ENCODE data around the gene MX2. TPM values are rescaled to one million over a fixed set of nuclear protein-coding genes. Genes with fewer than 3 reads are reported as not detected.

Gene MX2
- polyA plus RNA-seq, 2 donors = 4.2 to 5.7 TPM

GRCh38 chr21:41369920-41370839, 8.4 kb downstream of the MX2 start:
- H3K9me3 ChIP-seq (ENCODE audit: control insufficient read depth in 2 of 2, insufficient read depth in 1 of 2, low read depth in 1 of 2, low read length in 1 of 2) = no peaks in the 10 kb centered on the region
- peak overlapping the region in 1 of 2 donors; percentile 9 for H3K4me3 ChIP-seq (ENCODE audit: low read depth in 1 of 2, low read length in 2 of 2)
- no peaks in the 10 kb centered on the region for H3K36me3 ChIP-seq (ENCODE audit: control insufficient read depth in 2 of 2, insufficient read depth in 2 of 2, low read length in 1 of 2)
- 74 to 76% methylated on average over 30 of the region's 30 CpGs for WGBS, 2 donors
- H3K4me1 ChIP-seq (ENCODE audit: control insufficient read depth in 2 of 2, insufficient read depth in 2 of 2, low read length in 1 of 2) = peaks cover 0 to 9% of the 10 kb centered on the region in 2 donors
- H3K27me3 ChIP-seq (ENCODE audit: control insufficient read depth in 1 of 2, insufficient read depth in 2 of 2, low read length in 2 of 2) = no peaks in the 10 kb centered on the region
- no peak overlapping the region for H3K27ac ChIP-seq (ENCODE audit: low read depth in 2 of 2, low read length in 1 of 2)

- H3K27ac ChIP-seq (ENCODE audit: low read depth in 2 of 2, low read length in 1 of 2) = no peak overlapping the region
- no peaks in the 10 kb centered on the region for H3K36me3 ChIP-seq (ENCODE audit: control insufficient read depth in 2 of 2, insufficient read depth in 2 of 2, low read length in 1 of 2)
- H3K9me3 ChIP-seq (ENCODE audit: control insufficient read depth in 2 of 2, insufficient read depth in 1 of 2, low read depth in 1 of 2, low read length in 1 of 2) = no peaks in the 10 kb centered on the region
- H3K27me3 ChIP-seq (ENCODE audit: control insufficient read depth in 1 of 2, insufficient read depth in 2 of 2, low read length in 2 of 2) = no peaks in the 10 kb centered on the region
- H3K4me1 ChIP-seq (ENCODE audit: control insufficient read depth in 2 of 2, insufficient read depth in 2 of 2, low read length in 1 of 2) = peaks cover 0 to 13% of the 10 kb centered on the region in 2 donors
- H3K4me3 ChIP-seq (ENCODE audit: low read depth in 1 of 2, low read length in 2 of 2) = no peak overlapping the region
- WGBS, 2 donors = 73 to 82% methylated on average over 12 of the region's 12 CpGs
Measured at GRCh38 chr21:41370840-41371684, 9.2 kb downstream of the MX2 start.

GRCh38 chr21:41371685-41372030, 9.8 kb downstream of the MX2 start:
- WGBS, 2 donors = 86 to 90% methylated on average over 7 of the region's 7 CpGs
- H3K36me3 ChIP-seq (ENCODE audit: control insufficient read depth in 2 of 2, insufficient read depth in 2 of 2, low read length in 1 of 2) = no peaks in the 10 kb centered on the region

GRCh38 chr21:41373253-41373652, 11.4 kb downstream of the MX2 start:
- Histone ChIP-seq H3K9me3 (ENCODE audit: control insufficient read depth in 2 of 2, insufficient read depth in 1 of 2, low read depth in 1 of 2, low read length in 1 of 2) (no peaks in the 10 kb centered on the region), H3K27ac (ENCODE audit: low read depth in 2 of 2, low read length in 1 of 2) (no peak overlapping the region), H3K4me1 (ENCODE audit: control insufficient read depth in 2 of 2, insufficient read depth in 2 of 2, low read length in 1 of 2) (peaks cover 4 to 21% of the 10 kb centered on the region in 2 donors), H3K4me3 (ENCODE audit: low read depth in 1 of 2, low read length in 2 of 2) (no peak overlapping the region), H3K27me3 (ENCODE audit: control insufficient read depth in 1 of 2, insufficient read depth in 2 of 2, low read length in 2 of 2) (no peaks in the 10 kb centered on the region), H3K36me3 (ENCODE audit: control insufficient read depth in 2 of 2, insufficient read depth in 2 of 2, low read length in 1 of 2) (no peaks in the 10 kb centered on the region)
- WGBS, 2 donors = 60 to 71% methylated on average over 4 of the region's 4 CpGs

More at GRCh38 chr21:41371685-41372030, 9.8 kb downstream of the MX2 start:
- Histone ChIP-seq H3K27ac (ENCODE audit: low read depth in 2 of 2, low read length in 1 of 2) (no peak overlapping the region), H3K27me3 (ENCODE audit: control insufficient read depth in 1 of 2, insufficient read depth in 2 of 2, low read length in 2 of 2) (no peaks in the 10 kb centered on the region), H3K9me3 (ENCODE audit: control insufficient read depth in 2 of 2, insufficient read depth in 1 of 2, low read depth in 1 of 2, low read length in 1 of 2) (no peaks in the 10 kb centered on the region), H3K4me3 (ENCODE audit: low read depth in 1 of 2, low read length in 2 of 2) (no peak overlapping the region), H3K4me1 (ENCODE audit: control insufficient read depth in 2 of 2, insufficient read depth in 2 of 2, low read length in 1 of 2) (peaks cover 0 to 13% of the 10 kb centered on the region in 2 donors)

GRCh38 chr21:41373763-41374162, 11.9 kb downstream of the MX2 start:
- Histone ChIP-seq H3K9me3 (ENCODE audit: control insufficient read depth in 2 of 2, insufficient read depth in 1 of 2, low read depth in 1 of 2, low read length in 1 of 2) (no peaks in the 10 kb centered on the region), H3K4me1 (ENCODE audit: control insufficient read depth in 2 of 2, insufficient read depth in 2 of 2, low read length in 1 of 2) (peaks cover 4 to 22% of the 10 kb centered on the region in 2 donors), H3K27ac (ENCODE audit: low read depth in 2 of 2, low read length in 1 of 2) (no peak overlapping the region), H3K27me3 (ENCODE audit: control insufficient read depth in 1 of 2, insufficient read depth in 2 of 2, low read length in 2 of 2) (no peaks in the 10 kb centered on the region), H3K4me3 (ENCODE audit: low read depth in 1 of 2, low read length in 2 of 2) (no peak overlapping the region), H3K36me3 (ENCODE audit: control insufficient read depth in 2 of 2, insufficient read depth in 2 of 2, low read length in 1 of 2) (no peaks in the 10 kb centered on the region)
- 92% methylated on average over 8 of the region's 8 CpGs for WGBS, 2 donors

GRCh38 chr21:41374177-41374712, 12.4 kb downstream of the MX2 start:
- H3K9me3 ChIP-seq (ENCODE audit: control insufficient read depth in 2 of 2, insufficient read depth in 1 of 2, low read depth in 1 of 2, low read length in 1 of 2) = no peaks in the 10 kb centered on the region
- no peaks in the 10 kb centered on the region for H3K27me3 ChIP-seq (ENCODE audit: control insufficient read depth in 1 of 2, insufficient read depth in 2 of 2, low read length in 2 of 2)
- no peak overlapping the region for H3K4me3 ChIP-seq (ENCODE audit: low read depth in 1 of 2, low read length in 2 of 2)
- peaks cover 0 to 2% of the 10 kb centered on the region in 2 donors for H3K36me3 ChIP-seq (ENCODE audit: control insufficient read depth in 2 of 2, insufficient read depth in 2 of 2, low read length in 1 of 2)
- H3K4me1 ChIP-seq (ENCODE audit: control insufficient read depth in 2 of 2, insufficient read depth in 2 of 2, low read length in 1 of 2) = peaks cover 4 to 24% of the 10 kb centered on the region in 2 donors
- 94 to 96% methylated on average over 14 of the region's 14 CpGs for WGBS, 2 donors
- H3K27ac ChIP-seq (ENCODE audit: low read depth in 2 of 2, low read length in 1 of 2) = no peak overlapping the region

- H3K9me3 ChIP-seq (ENCODE audit: control insufficient read depth in 2 of 2, insufficient read depth in 1 of 2, low read depth in 1 of 2, low read length in 1 of 2) = no peaks in the 10 kb centered on the region
Measured at GRCh38 chr21:41374867-41375533, 13.2 kb downstream of the MX2 start.

GRCh38 chr21:41375875-41376274, 14.0 kb downstream of the MX2 start:
- H3K36me3 ChIP-seq (ENCODE audit: control insufficient read depth in 2 of 2, insufficient read depth in 2 of 2, low read length in 1 of 2) = peaks cover 0 to 6% of the 10 kb centered on the region in 2 donors
- 78% methylated on average over 5 of the region's 5 CpGs for WGBS, 2 donors
- H3K27ac ChIP-seq (ENCODE audit: low read depth in 2 of 2, low read length in 1 of 2) = peak overlapping the region in 1 of 2 donors; percentile 26
- no peaks in the 10 kb centered on the region for H3K9me3 ChIP-seq (ENCODE audit: control insufficient read depth in 2 of 2, insufficient read depth in 1 of 2, low read depth in 1 of 2, low read length in 1 of 2)
- no peaks in the 10 kb centered on the region for H3K27me3 ChIP-seq (ENCODE audit: control insufficient read depth in 1 of 2, insufficient read depth in 2 of 2, low read length in 2 of 2)
- no peak overlapping the region for H3K4me3 ChIP-seq (ENCODE audit: low read depth in 1 of 2, low read length in 2 of 2)
- H3K4me1 ChIP-seq (ENCODE audit: control insufficient read depth in 2 of 2, insufficient read depth in 2 of 2, low read length in 1 of 2) = peaks cover 4 to 21% of the 10 kb centered on the region in 2 donors

More at GRCh38 chr21:41374867-41375533, 13.2 kb downstream of the MX2 start:
- Histone ChIP-seq H3K36me3 (ENCODE audit: control insufficient read depth in 2 of 2, insufficient read depth in 2 of 2, low read length in 1 of 2) (peaks cover 0 to 2% of the 10 kb centered on the region in 2 donors), H3K4me1 (ENCODE audit: control insufficient read depth in 2 of 2, insufficient read depth in 2 of 2, low read length in 1 of 2) (peaks cover 4 to 21% of the 10 kb centered on the region in 2 donors), H3K27ac (ENCODE audit: low read depth in 2 of 2, low read length in 1 of 2) (no peak overlapping the region), H3K4me3 (ENCODE audit: low read depth in 1 of 2, low read length in 2 of 2) (no peak overlapping the region), H3K27me3 (ENCODE audit: control insufficient read depth in 1 of 2, insufficient read depth in 2 of 2, low read length in 2 of 2) (no peaks in the 10 kb centered on the region)
- 66% methylated on average over 5 of the region's 5 CpGs for WGBS, 2 donors

GRCh38 chr21:41377715-41378114, 15.9 kb downstream of the MX2 start:
- 71 to 75% methylated on average over 16 of the region's 16 CpGs for WGBS, 2 donors
- Histone ChIP-seq H3K4me3 (ENCODE audit: low read depth in 1 of 2, low read length in 2 of 2) (peak overlapping the region in 1 of 2 donors; percentile 14), H3K27me3 (ENCODE audit: control insufficient read depth in 1 of 2, insufficient read depth in 2 of 2, low read length in 2 of 2) (no peaks in the 10 kb centered on the region), H3K36me3 (ENCODE audit: control insufficient read depth in 2 of 2, insufficient read depth in 2 of 2, low read length in 1 of 2) (peaks cover 0 to 6% of the 10 kb centered on the region in 2 donors), H3K4me1 (ENCODE audit: control insufficient read depth in 2 of 2, insufficient read depth in 2 of 2, low read length in 1 of 2) (peaks cover 4 to 21% of the 10 kb centered on the region in 2 donors), H3K27ac (ENCODE audit: low read depth in 2 of 2, low read length in 1 of 2) (peak overlapping the region in 1 of 2 donors; percentile 82), H3K9me3 (ENCODE audit: control insufficient read depth in 2 of 2, insufficient read depth in 1 of 2, low read depth in 1 of 2, low read length in 1 of 2) (no peaks in the 10 kb centered on the region)

Data from esophagus (tissue), 2 donors.